CD4-positive, alpha-beta T cell treated with Interleukin-6 at 100 ng/mL for 8 hours (primary cell): ENCODE results near the gene TSNAXIP1.
A peak's percentile ranks its signal among the peaks of the same experiment; 100 is the strongest.

Source experiments
- DNase-seq: peaks from one replicate; pipeline ENCODE4 v3.0.0-alpha.2; 2020; ENCODE audit warnings: mixed read lengths, low spot score

Gene TSNAXIP1

DNA sequence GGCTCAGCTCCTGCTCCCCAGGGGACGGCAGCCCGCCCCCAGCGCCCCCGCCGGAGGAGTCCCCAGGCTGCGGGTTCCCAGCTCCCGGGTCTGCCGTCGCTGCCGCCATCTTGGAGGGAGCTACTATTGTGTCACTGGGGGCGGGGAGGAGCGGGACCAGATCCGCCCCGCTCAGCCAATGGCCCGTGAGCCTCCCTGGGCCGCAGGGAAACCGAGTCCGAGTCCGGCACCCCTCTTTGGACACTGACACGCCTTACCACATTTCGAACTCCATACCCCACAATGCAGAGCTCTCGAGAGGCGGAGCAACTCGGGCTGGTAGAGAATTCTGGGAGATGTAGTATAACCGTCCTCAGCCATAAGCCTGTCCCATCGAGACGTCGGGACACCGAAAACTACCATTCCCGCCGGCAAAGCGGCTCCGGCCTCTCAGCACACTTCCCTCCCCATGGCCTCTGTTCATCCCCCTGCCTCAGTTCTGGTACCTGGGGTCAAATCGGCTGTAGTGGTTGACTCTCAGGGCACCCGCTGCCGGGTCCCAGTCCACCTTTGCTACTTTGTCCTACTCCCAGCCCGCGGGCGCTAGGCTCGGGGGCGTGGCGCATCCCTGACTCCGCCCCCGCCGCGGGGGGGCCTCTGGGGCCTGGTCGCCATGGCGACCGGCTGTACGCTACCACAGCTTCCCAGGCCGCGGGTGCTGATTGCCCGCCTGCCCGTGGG lies at the start of gene TSNAXIP1, which contains the start of gene RANBP10:
Gene TSNAXIP1, plus strand, starts transcription at position 462 of the 720 bp plus-strand sequence. CDS start 261 bp downstream, outside the sequence.
Gene RANBP10, minus strand, starts transcription at position 133 of the 720 bp plus-strand sequence. Its CDS starts 24 bp downstream, at position 109.
- DNase-seq: peak; percentile 98

- no peak for DNase-seq
Measured at GRCh38 chr16:67758006-67758405, 48.7 kb upstream of the TSNAXIP1 start.

DNA sequence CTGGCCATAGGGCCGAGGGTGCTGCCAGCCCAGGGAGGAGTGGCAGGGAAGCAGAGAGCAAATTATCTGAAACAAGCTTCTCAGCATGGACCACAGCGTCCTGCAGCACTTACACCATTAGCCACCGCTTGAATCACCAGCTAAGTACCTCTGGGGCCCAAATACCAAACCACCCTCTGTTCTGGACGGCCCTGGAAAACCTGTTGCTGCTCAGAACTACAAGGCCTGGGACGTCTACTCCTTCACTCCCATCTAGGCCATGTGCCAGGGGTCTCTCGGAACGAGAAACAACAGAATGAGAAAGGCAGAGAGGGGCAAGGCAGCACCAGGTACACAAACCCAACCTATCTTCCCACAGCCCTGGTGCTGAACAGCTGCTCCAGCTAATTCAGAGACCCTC lies 47.7 kb upstream of the TSNAXIP1 start:
- DNase-seq: no peak

- no peak for DNase-seq
Measured at GRCh38 chr16:67760206-67760955, 46.3 kb upstream of the TSNAXIP1 start.

DNA sequence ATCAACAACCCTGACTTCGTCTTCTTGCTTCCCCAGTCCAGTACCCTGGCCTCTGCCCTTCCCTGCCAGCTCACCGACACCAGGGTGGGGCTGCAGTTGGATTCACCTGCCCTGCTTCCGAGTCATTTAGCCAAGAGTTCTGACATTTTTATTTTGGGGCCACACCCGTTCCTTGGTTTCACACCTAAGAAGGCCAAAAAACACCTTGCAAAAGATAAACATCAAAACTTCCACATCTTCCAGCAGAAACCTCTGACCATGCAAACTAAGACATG lies 45.8 kb upstream of the TSNAXIP1 start:
- no peak for DNase-seq

- DNase-seq: no peak
Measured at GRCh38 chr16:67761924-67762323, 44.8 kb upstream of the TSNAXIP1 start.

DNA sequence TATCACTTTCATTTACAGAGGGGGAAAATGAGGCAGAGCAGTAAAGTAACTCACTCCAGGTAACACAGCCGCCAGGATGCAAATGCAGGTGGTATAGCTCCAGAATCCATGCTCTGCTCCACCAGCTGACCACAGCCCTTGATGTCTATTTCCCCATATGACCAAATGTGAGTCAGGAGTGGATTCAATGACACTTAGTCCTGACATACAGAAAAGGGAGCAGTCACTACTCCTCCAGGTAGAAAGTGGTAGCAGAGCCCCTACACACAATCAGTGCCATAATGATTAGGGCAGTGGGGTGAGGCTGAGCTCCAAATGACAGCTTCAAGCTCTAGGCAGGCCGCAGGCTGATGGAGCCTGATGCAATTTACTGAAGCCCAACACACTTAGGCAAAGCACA lies 44.3 kb upstream of the TSNAXIP1 start:
- no peak for DNase-seq

- DNase-seq: no peak
Measured at GRCh38 chr16:67763066-67763465, 43.6 kb upstream of the TSNAXIP1 start.

DNA sequence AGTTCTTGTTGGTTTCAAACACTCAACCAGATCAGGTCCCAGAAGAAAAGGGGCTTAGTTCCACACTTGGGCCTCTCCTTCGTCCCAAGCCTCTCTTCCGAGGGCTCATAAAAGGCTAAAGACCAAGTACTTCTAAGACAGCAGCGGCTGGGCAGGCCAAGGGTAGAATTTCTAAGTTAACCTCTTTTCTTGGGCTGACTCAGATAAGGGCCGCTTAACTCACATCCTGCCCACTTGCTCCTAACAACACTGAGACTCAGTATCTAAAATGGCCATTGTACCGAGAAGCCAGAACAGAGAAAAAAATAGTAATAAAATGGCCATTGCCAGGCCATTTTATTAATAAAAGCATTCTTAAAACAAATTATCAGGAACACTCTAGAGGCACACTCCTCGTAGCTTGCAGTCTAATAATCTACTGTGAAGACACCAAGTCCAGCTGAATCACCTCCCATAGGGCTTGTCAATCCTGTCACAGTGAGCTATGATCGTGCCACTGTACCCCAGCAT lies 42.5 kb upstream of the TSNAXIP1 start:
- DNase-seq: no peak

DNA sequence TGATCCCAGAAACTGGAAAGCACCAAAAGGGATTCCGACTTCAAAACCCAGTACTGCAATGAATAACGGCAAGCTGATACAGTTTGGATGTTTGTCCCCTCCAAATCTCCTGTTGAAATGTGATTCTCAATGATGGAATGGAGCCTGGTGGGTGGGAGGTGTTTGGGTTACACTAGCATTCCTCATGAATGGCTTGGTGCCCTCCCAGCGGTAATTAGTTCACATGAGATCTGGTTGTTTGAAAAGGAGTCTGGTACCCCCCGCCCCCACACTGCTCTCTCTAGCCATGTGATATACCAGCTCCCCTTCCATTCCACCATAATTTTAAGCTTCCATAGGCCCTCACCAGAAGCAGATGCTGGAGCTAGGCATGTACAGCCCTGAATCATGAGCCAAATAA lies 40.4 kb upstream of the TSNAXIP1 start:
- no peak for DNase-seq

DNA sequence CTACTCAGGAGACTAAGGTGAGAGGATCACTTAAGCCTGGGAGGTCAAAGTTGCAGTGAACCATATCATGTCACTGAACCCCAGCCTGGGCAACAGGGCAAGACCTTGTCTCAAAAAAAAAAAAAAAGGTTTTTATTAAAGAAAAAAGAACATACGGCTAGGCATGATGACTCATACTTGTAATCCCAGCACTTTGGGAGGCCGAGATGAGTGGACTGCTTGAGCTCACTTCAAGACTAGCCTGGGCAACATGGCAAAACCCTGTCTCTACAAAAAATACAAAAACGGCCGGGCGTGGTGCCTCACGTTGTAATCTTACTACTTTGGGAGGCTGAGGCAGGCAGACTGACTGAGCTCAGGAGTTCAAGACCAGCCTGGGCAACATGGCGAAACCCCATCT lies 38.7 kb upstream of the TSNAXIP1 start:
- no peak for DNase-seq

- no peak for DNase-seq
Measured at GRCh38 chr16:67770346-67770991, 36.2 kb upstream of the TSNAXIP1 start.

- DNase-seq: no peak
Measured at GRCh38 chr16:67773099-67773498, 33.6 kb upstream of the TSNAXIP1 start.

- DNase-seq: no peak
Measured at GRCh38 chr16:67773569-67774456, 32.9 kb upstream of the TSNAXIP1 start.

GRCh38 chr16:67774457-67774853 lies 32.2 kb upstream of the TSNAXIP1 start:
- DNase-seq: no peak

- no peak for DNase-seq
Measured at GRCh38 chr16:67775273-67775672, 31.4 kb upstream of the TSNAXIP1 start.

- no peak for DNase-seq
Measured at GRCh38 chr16:67779256-67780014, 27.3 kb upstream of the TSNAXIP1 start.

GRCh38 chr16:67780847-67781564 lies 25.7 kb upstream of the TSNAXIP1 start:
- DNase-seq: no peak

DNA sequence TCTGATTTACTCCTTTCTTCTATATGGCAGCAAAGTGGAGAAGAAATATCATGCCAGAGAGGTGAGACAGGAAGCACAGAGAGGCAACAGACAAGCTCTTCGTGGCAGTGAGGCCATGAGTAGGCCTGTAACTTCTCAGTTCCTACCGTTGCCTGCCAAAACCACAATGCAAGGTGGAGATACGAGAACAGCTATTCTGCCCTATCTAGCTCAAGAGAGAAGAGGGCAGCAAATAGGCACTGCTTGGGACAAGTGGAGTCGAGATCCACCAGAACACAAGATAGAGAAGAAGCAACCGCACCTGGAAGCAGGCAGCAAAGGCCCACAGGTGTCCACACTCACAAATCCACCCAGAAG lies 25.1 kb upstream of the TSNAXIP1 start:
- DNase-seq: peak; percentile 12

DNA sequence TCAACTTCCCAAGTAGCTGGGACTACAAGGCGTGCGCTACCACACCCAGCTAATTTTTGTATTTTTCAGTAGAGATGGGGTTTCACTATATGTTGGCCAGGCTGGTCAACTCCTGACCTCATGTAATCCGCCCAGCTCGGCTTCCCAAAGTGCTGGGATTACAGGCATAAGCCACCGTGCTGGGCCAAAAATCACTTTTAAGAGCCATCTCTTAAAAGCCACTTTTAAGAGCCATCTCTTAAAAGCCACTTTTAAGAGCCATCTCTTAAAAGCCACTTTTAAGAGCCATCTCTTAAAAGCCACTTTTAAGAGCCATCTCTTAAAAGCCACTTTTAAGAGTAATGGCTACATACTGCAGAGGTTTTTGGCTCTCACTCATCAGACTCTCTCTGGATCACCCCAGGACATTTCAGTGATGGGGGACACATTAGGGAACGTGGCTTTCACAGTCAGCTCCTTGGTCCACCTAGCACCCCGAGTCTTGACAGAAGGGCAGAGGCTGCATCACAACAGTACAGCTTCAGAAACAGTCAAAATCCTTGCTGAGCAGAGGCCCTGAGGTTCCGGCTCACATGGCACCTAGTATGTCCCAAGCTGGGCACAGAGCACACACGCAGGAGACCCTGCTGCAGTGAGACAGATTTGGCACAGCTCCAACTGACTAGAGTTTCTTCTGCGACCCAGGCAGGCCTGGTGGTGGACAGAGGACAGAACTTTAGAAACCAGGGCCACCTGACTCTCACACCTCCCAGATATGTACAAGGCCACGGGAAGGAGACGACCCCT lies 23.9 kb upstream of the TSNAXIP1 start:
- no peak for DNase-seq
